ENCODE measurements around the gene ACVRL1. TPM values are rescaled to one million over a fixed set of nuclear protein-coding genes. Genes with fewer than 3 reads are reported as not detected.

ACVRL1 gene
- total RNA-seq, 4 donors from 2014 or later, result 68.4 to 318 (median 80.7) TPM

DNA sequence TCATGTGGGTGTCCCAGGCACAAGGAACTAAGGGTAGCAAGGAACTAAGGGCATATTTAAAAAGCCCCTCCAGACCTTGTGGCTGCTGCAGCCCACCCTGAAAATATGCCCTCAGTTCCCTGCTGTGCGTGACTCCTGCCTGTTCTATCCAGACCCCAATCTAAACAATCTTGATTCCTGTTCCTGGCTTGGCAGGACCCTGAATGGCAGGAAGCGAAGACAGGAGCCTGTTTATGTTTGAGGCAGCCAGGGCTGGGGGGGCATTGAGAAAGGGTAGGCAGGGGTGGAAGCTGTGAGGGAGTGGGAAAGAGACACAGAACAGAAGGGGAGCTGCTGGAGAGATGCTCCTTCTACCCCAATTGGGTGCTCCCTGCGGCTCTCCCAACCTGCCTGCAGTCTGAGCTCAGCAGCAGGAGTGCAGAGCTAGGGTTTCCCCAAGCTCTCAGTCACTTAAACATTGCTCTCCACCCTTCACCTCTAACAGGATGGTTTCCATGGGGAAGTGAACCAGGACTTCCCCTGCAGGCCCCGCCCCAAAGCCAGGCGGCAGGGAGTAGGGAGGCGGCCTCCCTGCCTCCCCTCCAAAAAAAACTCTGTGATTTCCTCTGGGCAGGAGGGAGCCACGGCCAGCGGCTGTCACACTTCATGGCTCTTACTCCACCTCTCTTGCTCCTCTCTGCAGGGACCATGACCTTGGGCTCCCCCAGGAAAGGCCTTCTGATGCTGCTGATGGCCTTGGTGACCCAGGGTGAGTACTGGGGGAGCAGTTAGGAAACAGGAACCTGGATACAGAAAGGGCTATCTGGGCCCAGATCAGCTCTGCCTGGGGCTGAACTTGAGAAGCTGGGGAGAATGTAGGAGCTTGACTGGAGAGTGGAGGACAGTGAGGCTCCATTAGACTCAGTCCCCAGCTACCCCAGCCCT, 4.7 kb downstream of the ACVRL1 start:
- no peak for TF ChIP-seq POLR2A (IDR thresholded peaks at IDR 0.05)
- TF ChIP-seq, protein P1, sequence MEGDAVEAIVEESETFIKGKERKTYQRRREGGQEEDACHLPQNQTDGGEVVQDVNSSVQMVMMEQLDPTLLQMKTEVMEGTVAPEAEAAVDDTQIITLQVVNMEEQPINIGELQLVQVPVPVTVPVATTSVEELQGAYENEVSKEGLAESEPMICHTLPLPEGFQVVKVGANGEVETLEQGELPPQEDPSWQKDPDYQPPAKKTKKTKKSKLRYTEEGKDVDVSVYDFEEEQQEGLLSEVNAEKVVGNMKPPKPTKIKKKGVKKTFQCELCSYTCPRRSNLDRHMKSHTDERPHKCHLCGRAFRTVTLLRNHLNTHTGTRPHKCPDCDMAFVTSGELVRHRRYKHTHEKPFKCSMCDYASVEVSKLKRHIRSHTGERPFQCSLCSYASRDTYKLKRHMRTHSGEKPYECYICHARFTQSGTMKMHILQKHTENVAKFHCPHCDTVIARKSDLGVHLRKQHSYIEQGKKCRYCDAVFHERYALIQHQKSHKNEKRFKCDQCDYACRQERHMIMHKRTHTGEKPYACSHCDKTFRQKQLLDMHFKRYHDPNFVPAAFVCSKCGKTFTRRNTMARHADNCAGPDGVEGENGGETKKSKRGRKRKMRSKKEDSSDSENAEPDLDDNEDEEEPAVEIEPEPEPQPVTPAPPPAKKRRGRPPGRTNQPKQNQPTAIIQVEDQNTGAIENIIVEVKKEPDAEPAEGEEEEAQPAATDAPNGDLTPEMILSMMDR (IDR thresholded peaks at IDR 0.05), result no peak
- peak in 1 of 2 donors; percentile 20 for TF ChIP-seq EP300 (IDR thresholded peaks at IDR 0.05)
- peaks cover 0 to 8% of the 10 kb centered on the region in 2 donors for H3K27me3 ChIP-seq
- H3K36me3 ChIP-seq, result peaks cover 0 to 14% (median 0%) of the 10 kb centered on the region in 3 donors
- H3K4me3 ChIP-seq, result peak overlapping the region in 1 of 4 donors; percentile 19
- peaks cover 0 to 82% (median 23%) of the 10 kb centered on the region in 4 donors for H3K4me1 ChIP-seq
- peak overlapping the region in 3 of 4 donors; percentile 45 to 72 (median 67) for H3K27ac ChIP-seq
- no peak for DNase-seq (ENCODE audit: low spot score in 2 of 2)
- 52 to 54% methylated on average over 8 of the region's 8 CpGs for WGBS, 2 donors
- H3K9me3 ChIP-seq, result no peaks in the 10 kb centered on the region

DNA sequence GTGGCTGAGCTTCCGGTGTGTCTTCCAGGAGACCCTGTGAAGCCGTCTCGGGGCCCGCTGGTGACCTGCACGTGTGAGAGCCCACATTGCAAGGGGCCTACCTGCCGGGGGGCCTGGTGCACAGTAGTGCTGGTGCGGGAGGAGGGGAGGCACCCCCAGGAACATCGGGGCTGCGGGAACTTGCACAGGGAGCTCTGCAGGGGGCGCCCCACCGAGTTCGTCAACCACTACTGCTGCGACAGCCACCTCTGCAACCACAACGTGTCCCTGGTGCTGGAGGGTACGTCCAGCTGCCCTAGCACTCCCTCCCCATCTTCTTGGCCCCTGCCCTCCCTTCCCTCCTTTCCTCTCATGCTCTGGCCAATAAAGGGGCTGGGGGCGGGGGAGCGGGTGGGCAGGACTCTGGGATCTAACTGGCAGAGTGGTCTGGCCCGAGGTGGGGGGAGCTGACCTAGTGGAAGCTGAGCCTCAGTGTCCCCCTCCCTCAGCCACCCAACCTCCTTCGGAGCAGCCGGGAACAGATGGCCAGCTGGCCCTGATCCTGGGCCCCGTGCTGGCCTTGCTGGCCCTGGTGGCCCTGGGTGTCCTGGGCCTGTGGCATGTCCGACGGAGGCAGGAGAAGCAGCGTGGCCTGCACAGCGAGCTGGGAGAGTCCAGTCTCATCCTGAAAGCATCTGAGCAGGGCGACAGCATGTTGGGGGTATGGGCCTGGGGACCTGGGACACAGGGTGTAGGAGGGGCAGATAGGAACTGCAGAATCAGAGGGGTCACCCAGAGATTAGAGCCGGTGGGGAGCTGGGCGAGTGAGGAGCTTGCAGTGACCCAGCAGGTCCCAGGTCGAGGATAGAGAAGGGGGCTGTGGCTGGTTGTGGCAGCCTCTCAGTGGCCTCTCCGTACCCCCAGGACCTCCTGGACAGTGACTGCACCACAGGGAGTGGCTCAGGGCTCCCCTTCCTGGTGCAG, 6.0 kb downstream of the ACVRL1 start:
- no peak for DNase-seq (ENCODE audit: low spot score in 2 of 2)
- H3K4me1 ChIP-seq, result peaks cover 0 to 77% (median 23%) of the 10 kb centered on the region in 4 donors
- H3K27me3 ChIP-seq, result peaks cover 0 to 2% of the 10 kb centered on the region in 2 donors
- TF ChIP-seq, protein P1 (IDR thresholded peaks at IDR 0.05), result no peak
- TF ChIP-seq POLR2A (IDR thresholded peaks at IDR 0.05) (no peak), EP300 (IDR thresholded peaks at IDR 0.05) (no peak)
- H3K27ac ChIP-seq, result peak overlapping the region in 2 of 4 donors; percentile 64 to 67
- H3K9me3 ChIP-seq, result no peaks in the 10 kb centered on the region
- H3K4me3 ChIP-seq, result no peak overlapping the region
- peaks cover 0 to 14% (median 0%) of the 10 kb centered on the region in 3 donors for H3K36me3 ChIP-seq
- 76 to 82% methylated on average over 27 to 29 of the region's 30 CpGs for WGBS, 2 donors

DNA sequence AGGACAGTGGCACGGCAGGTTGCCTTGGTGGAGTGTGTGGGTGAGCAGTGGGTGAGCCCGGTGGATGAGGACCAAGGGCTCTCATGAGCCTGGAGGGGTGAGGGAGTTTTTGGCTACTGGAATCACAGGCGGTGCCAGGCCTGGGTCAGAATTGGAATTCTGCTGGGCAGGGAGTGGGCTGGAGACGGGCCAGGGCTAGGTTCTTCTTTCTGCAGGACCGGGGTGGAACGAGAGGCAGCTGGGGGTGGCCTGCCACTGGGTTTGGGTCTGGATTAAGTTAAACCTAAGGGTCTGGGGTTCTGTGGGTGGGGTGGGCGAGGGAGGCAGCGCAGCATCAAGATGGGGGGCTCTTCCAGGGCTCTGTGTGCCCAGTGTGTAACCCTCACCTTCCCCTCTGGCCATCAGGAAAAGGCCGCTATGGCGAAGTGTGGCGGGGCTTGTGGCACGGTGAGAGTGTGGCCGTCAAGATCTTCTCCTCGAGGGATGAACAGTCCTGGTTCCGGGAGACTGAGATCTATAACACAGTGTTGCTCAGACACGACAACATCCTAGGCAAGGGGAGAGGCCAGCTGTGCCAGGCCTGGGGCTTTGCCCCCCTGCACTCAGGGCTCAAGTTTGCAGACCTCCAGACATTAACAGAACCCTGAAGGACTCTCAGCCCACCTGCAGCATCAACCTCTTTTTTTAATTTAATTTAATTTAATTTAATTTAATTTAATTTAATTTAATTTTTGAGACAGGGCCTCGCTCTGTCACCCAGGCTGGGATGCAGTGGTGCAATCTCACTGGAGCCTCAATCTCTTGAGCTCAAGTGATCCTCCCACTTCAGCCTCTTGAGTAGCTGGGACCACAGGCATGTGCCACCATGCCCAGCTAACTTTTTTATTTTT, 7.0 kb downstream of the ACVRL1 start:
- H3K9me3 ChIP-seq, result no peaks in the 10 kb centered on the region
- no peak for DNase-seq (ENCODE audit: low spot score in 2 of 2)

DNA sequence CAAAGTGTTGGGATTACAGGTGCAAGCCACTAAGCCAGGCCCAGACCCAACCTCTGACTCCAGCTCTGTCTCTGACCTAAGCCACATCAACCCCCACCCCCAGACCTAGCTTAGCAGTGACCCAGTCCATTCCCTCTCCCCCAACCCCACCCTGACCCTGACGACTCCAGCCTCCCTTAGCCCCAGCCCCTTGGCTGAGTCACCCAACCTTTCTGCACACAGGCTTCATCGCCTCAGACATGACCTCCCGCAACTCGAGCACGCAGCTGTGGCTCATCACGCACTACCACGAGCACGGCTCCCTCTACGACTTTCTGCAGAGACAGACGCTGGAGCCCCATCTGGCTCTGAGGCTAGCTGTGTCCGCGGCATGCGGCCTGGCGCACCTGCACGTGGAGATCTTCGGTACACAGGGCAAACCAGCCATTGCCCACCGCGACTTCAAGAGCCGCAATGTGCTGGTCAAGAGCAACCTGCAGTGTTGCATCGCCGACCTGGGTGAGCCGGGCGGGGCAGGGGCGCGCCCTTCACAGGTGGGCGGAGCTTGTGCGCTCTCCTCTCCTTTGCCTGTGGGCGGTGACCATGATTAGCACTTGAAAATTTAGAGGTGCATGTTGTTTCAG, 7.8 kb downstream of the ACVRL1 start:
- H3K27me3 ChIP-seq, result no peaks in the 10 kb centered on the region
- no peak overlapping the region for H3K27ac ChIP-seq
- H3K36me3 ChIP-seq, result peaks cover 0 to 29% (median 0%) of the 10 kb centered on the region in 3 donors
- no peak for DNase-seq (ENCODE audit: low spot score in 2 of 2)
- H3K9me3 ChIP-seq, result no peaks in the 10 kb centered on the region
- TF ChIP-seq EP300 (IDR thresholded peaks at IDR 0.05), result no peak
- TF ChIP-seq, protein P1 (IDR thresholded peaks at IDR 0.05), result no peak
- no peak for TF ChIP-seq POLR2A (IDR thresholded peaks at IDR 0.05)
- peaks cover 0 to 59% (median 23%) of the 10 kb centered on the region in 4 donors for H3K4me1 ChIP-seq
- H3K4me3 ChIP-seq, result no peak overlapping the region
- 83 to 87% methylated on average over 23 to 26 of the region's 28 CpGs for whole genome bisulfite sequencing, 2 donors

More for the DNA sequence above, 7.0 kb downstream of the ACVRL1 start:
- no peak for TF ChIP-seq POLR2A (IDR thresholded peaks at IDR 0.05)
- TF ChIP-seq EP300 (IDR thresholded peaks at IDR 0.05), result no peak
- TF ChIP-seq, protein P1 (IDR thresholded peaks at IDR 0.05), result no peak
- Histone ChIP-seq H3K27me3 (no peaks in the 10 kb centered on the region), H3K36me3 (peaks cover 0 to 20% (median 0%) of the 10 kb centered on the region in 3 donors), H3K4me3 (no peak overlapping the region), H3K4me1 (peaks cover 0 to 68% (median 23%) of the 10 kb centered on the region in 4 donors), H3K27ac (peak overlapping the region in 1 of 4 donors; percentile 52)
- 66 to 80% methylated on average over 17 of the region's 17 CpGs for WGBS, 2 donors

All from tibial nerve (tissue), 4 donors.